SU-DHL-6 (cell line): ENCODE results near the gene ITPRIPL2.

Experiments
- EZH2phosphoT487 ChIP-seq: fragments of 200-600 bp; sonication (generic), shearing (Covaris generic); conservative IDR thresholded peaks from 2 replicates; pipeline ENCODE4 v1.6.1; 2018; ENCODE audit warnings: mild to moderate bottlenecking, antibody characterized with exemption, low read length, moderate library complexity, mixed read lengths
- TF ChIP-seq, protein P1 (sequence below): fragments of 200-600 bp; sonication (generic); IDR thresholded peaks from one replicate; pipeline ENCODE4 v1.5.1; 2017; ENCODE audit warnings: antibody characterized with exemption, mild to moderate bottlenecking, low read length, moderate library complexity; ENCODE audit not compliant: insufficient read depth, poor library complexity, severe bottlenecking

GRCh38 chr16:19132898-19133297 lies 19.1 kb downstream of the ITPRIPL2 start:
- TF ChIP-seq, protein P1, sequence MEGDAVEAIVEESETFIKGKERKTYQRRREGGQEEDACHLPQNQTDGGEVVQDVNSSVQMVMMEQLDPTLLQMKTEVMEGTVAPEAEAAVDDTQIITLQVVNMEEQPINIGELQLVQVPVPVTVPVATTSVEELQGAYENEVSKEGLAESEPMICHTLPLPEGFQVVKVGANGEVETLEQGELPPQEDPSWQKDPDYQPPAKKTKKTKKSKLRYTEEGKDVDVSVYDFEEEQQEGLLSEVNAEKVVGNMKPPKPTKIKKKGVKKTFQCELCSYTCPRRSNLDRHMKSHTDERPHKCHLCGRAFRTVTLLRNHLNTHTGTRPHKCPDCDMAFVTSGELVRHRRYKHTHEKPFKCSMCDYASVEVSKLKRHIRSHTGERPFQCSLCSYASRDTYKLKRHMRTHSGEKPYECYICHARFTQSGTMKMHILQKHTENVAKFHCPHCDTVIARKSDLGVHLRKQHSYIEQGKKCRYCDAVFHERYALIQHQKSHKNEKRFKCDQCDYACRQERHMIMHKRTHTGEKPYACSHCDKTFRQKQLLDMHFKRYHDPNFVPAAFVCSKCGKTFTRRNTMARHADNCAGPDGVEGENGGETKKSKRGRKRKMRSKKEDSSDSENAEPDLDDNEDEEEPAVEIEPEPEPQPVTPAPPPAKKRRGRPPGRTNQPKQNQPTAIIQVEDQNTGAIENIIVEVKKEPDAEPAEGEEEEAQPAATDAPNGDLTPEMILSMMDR, result no peak
- TF ChIP-seq EZH2phosphoT487, result no peak
